MCF 10A (cell line): ENCODE measurements around the gene KIF1A. TPM values are rescaled to one million over a fixed set of nuclear protein-coding genes. Genes with fewer than 3 reads are reported as not detected.

Experiments
- BruUV-seq: library from RNA; stranded (reverse); fragments of 400-500 nt; replicated peaks from 2 replicates; lab custom pipeline; 2021; lab: Mats Ljungman, UMichigan
- CTCF ChIA-PET: fragments of 300-600 bp; sonication (Branson Sonifier 250); formaldehyde crosslinking; extraction: SDS; loops from one replicate; lab custom pipeline; 2021; ENCODE audit warnings: antibody characterized with exemption, inconsistent platforms; lab: Yijun Ruan, JAX
- POLR2A ChIA-PET: fragments of 300-600, 350-650 bp; sonication (Branson Sonifier 250); formaldehyde crosslinking; extraction: SDS; loops from one replicate; lab custom pipeline; 2020; ENCODE audit warnings: antibody characterized with exemption, inconsistent platforms; lab: Yijun Ruan, JAX
- DNase-seq: peaks from one replicate; pipeline ENCODE4 v3.0.0-alpha.2; 2018; ENCODE audit not compliant: unreplicated experiment
- H3K27ac Mint-ChIP-seq: one replicate; pipeline ENCODE4 v1.8.0; 2022; ENCODE audit warnings: mild to moderate bottlenecking, low read depth, mixed read lengths; ENCODE audit not compliant: unreplicated experiment
- H3K27me3 Mint-ChIP-seq: one replicate; pipeline ENCODE4 v1.8.0; 2022; ENCODE audit warnings: mixed read lengths; ENCODE audit not compliant: insufficient read depth, unreplicated experiment
- H3K36me3 Mint-ChIP-seq: one replicate; pipeline ENCODE4 v1.8.0; 2022; ENCODE audit warnings: mild to moderate bottlenecking, moderate library complexity, mixed read lengths; ENCODE audit not compliant: insufficient read depth, unreplicated experiment
- H3K4me1 Mint-ChIP-seq: one replicate; pipeline ENCODE4 v1.8.0; 2022; ENCODE audit warnings: mixed read lengths; ENCODE audit not compliant: insufficient read depth, unreplicated experiment
- H3K4me3 Mint-ChIP-seq: one replicate; pipeline ENCODE4 v1.8.0; 2022; ENCODE audit warnings: mild to moderate bottlenecking, moderate library complexity, mixed read lengths; ENCODE audit not compliant: unreplicated experiment
- H3K9me3 Mint-ChIP-seq: one replicate; pipeline ENCODE4 v1.8.0; 2022; ENCODE audit warnings: mixed read lengths; ENCODE audit not compliant: unreplicated experiment
- intact Hi-C: fragments of 100-400 bp; cut with micrococcal nuclease; formaldehyde crosslinking; loops from 2 replicates; pipeline ENCODE4 v1.14.1; 2022
- total RNA-seq: library from RNA; stranded (reverse); gene quantifications from 2 replicates; pipeline ENCODE4 v1.2.3, GENCODE V29; 2022
- TF ChIP-seq, protein P1 (sequence below): fragments of 200-600 bp; IDR thresholded peaks from one replicate; pipeline ENCODE4 v1.8.0; 2022; ENCODE audit warnings: antibody characterized with exemption, mild to moderate bottlenecking; ENCODE audit not compliant: unreplicated experiment

The KIF1A gene
- total RNA-seq, 1 experiment from 2014 or later: not detected

DNA sequence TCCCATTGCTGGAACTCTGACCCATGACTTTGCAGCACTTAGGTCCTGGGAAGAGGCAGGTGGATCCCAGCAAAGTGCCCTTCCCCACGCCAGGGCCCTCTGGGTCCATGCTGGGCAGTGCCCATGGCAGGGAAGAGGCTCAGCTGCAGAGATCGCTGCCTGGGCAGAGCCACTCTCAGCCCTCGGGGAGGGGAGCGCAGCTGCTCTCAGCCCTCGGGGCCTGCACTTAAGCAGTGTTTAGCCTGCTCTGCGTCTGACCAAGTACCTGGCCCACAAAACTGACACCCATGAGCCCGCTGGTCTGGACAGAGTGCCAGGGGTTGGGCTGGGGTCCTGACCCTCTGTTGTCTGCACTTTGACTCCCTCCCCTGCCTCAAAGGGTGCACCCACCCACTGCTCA lies 82.1 kb downstream of the KIF1A start:
- no peak overlapping the region for H3K27ac Mint-ChIP-seq
- intact Hi-C loops: no loop called here
- no peak overlapping the region for H3K4me3 Mint-ChIP-seq
- no peaks in the 10 kb centered on the region for H3K4me1 Mint-ChIP-seq
- no peaks in the 10 kb centered on the region for H3K9me3 Mint-ChIP-seq
- peaks cover 26% of the 10 kb centered on the region for H3K27me3 Mint-ChIP-seq
- TF ChIP-seq, protein P1, sequence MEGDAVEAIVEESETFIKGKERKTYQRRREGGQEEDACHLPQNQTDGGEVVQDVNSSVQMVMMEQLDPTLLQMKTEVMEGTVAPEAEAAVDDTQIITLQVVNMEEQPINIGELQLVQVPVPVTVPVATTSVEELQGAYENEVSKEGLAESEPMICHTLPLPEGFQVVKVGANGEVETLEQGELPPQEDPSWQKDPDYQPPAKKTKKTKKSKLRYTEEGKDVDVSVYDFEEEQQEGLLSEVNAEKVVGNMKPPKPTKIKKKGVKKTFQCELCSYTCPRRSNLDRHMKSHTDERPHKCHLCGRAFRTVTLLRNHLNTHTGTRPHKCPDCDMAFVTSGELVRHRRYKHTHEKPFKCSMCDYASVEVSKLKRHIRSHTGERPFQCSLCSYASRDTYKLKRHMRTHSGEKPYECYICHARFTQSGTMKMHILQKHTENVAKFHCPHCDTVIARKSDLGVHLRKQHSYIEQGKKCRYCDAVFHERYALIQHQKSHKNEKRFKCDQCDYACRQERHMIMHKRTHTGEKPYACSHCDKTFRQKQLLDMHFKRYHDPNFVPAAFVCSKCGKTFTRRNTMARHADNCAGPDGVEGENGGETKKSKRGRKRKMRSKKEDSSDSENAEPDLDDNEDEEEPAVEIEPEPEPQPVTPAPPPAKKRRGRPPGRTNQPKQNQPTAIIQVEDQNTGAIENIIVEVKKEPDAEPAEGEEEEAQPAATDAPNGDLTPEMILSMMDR: no peak
- no peak for DNase-seq
- ChIA-PET POLR2A (no interaction called here), CTCF (no interaction called here)
- no TSS peak for BruUV-seq
- no peaks in the 10 kb centered on the region for H3K36me3 Mint-ChIP-seq

DNA sequence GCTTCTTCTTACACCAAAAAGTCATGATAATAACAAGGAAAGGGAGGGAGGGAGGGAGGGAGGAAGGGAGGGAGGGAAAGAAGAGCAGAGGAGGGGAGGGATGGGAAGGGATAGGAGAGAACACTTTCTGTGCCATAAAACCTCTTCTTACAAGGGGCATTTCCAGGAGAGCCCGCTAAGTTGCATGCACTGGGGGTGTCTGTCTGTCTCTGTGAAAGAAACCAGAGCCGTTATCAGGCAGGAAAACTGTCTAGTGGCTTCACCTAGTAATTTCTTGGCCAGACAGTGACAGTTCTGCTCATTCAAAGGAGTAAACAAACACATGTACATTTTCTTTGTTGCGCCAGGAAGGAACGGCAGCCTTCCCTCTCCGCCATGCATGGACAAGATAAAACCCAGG lies 82.5 kb downstream of the KIF1A start:
- Mint-ChIP-seq H3K4me3 (no peak overlapping the region), H3K4me1 (no peaks in the 10 kb centered on the region), H3K27ac (no peak overlapping the region), H3K9me3 (no peaks in the 10 kb centered on the region), H3K36me3 (no peaks in the 10 kb centered on the region), H3K27me3 (peaks cover 30% of the 10 kb centered on the region)
- intact Hi-C loops: no loop called here
- TF ChIP-seq, protein P1: no peak
- no TSS peak for BruUV-seq
- DNase-seq: no peak
- POLR2A ChIA-PET: no interaction called here
- CTCF ChIA-PET: no interaction called here

DNA sequence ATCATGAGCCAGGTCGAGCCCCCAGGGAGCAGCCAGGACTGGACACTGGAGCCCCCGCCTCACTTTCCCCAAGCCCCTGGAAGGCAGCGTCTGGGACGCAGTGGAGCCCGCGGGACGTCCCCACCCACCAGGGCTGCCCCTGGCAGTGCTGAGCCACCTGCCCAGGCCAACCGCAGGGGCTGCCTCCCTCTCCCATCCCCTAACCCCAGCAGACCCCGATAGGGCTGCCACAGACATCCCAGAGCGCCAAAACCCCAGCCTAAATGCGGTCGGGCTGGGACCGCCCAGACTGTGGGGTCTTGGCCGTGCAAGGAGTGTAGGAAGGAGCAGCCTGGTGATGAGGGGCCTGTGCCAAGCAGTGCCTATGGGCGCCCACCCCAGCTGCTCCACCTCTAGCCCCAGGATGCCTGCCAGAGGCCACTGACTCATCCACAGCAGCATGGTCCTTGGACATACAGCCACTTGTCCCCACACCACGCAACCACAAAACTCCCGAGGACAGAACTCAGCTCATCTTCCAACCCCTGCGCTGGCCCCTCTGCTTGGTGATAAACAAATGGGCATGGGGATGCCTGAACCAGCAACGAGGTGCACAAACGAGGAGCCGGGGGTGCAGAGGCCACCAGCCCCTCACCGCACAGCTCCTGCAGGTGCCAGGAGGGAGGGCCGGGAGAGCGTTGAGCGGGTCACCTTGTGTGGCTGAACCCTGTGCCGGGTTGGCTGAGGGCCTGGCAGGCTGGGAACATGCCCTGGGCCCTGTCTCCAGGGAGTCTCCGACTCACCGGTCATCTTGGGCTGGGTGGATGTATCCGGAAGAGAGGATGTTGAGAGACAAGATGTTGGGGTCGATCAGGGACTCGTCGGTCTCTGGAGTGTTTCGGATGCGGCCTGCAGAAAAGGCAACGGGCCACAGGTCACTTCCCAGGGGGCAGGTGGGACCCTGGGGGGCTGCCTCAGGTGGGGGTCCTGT lies 83.5 kb downstream of the KIF1A start:
- BruUV-seq: no TSS peak
- POLR2A ChIA-PET: interaction anchor here (1.1 kb wide), 1 partner anchor 19 kb away, joined by 3 read pairs; no protein-coding TSS in a partner anchor
- TF ChIP-seq, protein P1: no peak
- intact Hi-C loops: no loop called here
- CTCF ChIA-PET: interaction anchor here (0.8 kb wide), 1 partner anchor 17 kb away, joined by 3 read pairs; no protein-coding TSS in a partner anchor
- peaks cover 21% of the 10 kb centered on the region for H3K27me3 Mint-ChIP-seq
- no peak overlapping the region for H3K27ac Mint-ChIP-seq
- H3K4me3 Mint-ChIP-seq: no peak overlapping the region
- H3K36me3 Mint-ChIP-seq: no peaks in the 10 kb centered on the region
- no peaks in the 10 kb centered on the region for H3K9me3 Mint-ChIP-seq
- H3K4me1 Mint-ChIP-seq: no peaks in the 10 kb centered on the region
- DNase-seq: no peak

DNA sequence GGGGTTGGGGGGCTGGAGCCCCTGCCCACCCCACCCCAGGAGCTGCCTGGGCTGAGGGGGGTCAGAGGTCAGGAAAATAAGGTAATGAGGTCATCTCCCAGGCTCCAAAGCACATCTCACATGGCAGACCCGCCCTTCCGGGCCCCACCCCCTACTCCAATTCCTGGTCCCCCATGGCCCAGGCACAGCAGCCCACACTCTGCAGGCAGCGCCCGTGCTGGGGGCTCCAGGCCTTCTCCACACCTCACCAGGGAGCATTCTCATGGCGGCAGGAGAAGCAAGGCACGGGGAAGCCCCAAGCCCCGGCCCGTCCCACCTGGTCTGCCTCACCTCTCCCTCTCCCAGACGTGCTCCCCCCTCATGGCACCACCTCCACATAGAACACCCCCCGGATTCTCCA lies 84.5 kb downstream of the KIF1A start:
- CTCF ChIA-PET: interaction anchor here (0.8 kb wide), 1 partner anchor 15 kb away, joined by 3 read pairs; no protein-coding TSS in a partner anchor

More for the DNA sequence above, 84.5 kb downstream of the KIF1A start:
- TF ChIP-seq, protein P1: no peak
- Mint-ChIP-seq H3K36me3 (no peaks in the 10 kb centered on the region), H3K4me3 (no peak overlapping the region), H3K27me3 (peaks cover 21% of the 10 kb centered on the region), H3K4me1 (no peaks in the 10 kb centered on the region), H3K27ac (no peak overlapping the region), H3K9me3 (no peaks in the 10 kb centered on the region)
- POLR2A ChIA-PET: no interaction called here
- DNase-seq: no peak
- intact Hi-C loops: no loop called here
- no TSS peak for BruUV-seq
